ENCODE measurements around the gene BLTP3B. TPM values are rescaled to one million over a fixed set of nuclear protein-coding genes. Genes with fewer than 3 reads are reported as not detected.

The BLTP3B gene
- total RNA-seq, 1 donor: 55.7 TPM

DNA sequence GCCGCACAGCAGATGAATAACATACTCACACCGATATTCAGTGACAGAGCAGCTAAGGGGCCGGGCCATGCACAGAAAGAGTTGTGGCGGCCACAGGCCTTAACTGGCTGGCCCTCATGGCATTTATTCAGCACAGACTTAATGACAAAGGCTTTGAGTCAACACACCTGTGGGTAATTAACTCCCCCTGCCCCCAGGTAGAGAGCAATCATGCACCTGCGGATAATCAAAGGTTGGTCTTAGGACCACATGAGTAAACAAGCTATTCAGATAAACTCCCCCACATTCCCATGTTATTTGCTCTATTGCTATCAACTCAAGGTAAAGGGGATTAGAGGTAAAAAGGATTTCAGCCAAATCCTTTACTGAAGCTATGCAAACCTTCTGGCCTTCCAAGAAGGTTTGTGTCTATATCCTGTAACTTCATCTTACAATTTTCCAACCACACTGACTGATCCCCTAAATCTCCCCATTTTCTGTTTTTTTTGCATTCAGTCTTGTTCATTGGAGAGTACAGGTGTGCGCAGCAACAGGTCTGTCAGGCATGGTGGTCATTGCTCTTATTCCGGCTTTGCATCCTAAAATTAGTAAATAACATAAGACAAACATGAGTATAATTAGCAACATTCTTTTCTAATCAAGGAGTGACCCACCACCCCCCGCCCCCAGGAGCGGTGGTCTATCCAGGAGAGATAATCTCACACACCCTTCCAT lies 16.9 kb upstream of the BLTP3B start:
- no peaks in the 10 kb centered on the region for H3K9me3 ChIP-seq (ENCODE audit: low read depth, low read length)
- H3K36me3 ChIP-seq (ENCODE audit: insufficient read depth, low read length): no peaks in the 10 kb centered on the region
- H3K79me2 ChIP-seq (ENCODE audit: insufficient read depth, low read length): no peaks in the 10 kb centered on the region
- DNase-seq (ENCODE audit: insufficient read length, low spot score, missing footprints): no peak
- no peak overlapping the region for H3K4me3 ChIP-seq (ENCODE audit: insufficient read depth, low read length)
- H2AFZ ChIP-seq (ENCODE audit: low read length): no peak overlapping the region
- peaks cover 2% of the 10 kb centered on the region for H4K20me1 ChIP-seq (ENCODE audit: insufficient read depth, low read length)
- no peak overlapping the region for H3K27ac ChIP-seq (ENCODE audit: low read depth, low read length)
- H3K4me2 ChIP-seq (ENCODE audit: insufficient read depth, low read length): no peak overlapping the region
- H3K4me1 ChIP-seq (ENCODE audit: insufficient read depth, low read length): no peaks in the 10 kb centered on the region
- no peaks in the 10 kb centered on the region for H3K27me3 ChIP-seq (ENCODE audit: insufficient read depth, low read length)
- TF ChIP-seq, protein P1, sequence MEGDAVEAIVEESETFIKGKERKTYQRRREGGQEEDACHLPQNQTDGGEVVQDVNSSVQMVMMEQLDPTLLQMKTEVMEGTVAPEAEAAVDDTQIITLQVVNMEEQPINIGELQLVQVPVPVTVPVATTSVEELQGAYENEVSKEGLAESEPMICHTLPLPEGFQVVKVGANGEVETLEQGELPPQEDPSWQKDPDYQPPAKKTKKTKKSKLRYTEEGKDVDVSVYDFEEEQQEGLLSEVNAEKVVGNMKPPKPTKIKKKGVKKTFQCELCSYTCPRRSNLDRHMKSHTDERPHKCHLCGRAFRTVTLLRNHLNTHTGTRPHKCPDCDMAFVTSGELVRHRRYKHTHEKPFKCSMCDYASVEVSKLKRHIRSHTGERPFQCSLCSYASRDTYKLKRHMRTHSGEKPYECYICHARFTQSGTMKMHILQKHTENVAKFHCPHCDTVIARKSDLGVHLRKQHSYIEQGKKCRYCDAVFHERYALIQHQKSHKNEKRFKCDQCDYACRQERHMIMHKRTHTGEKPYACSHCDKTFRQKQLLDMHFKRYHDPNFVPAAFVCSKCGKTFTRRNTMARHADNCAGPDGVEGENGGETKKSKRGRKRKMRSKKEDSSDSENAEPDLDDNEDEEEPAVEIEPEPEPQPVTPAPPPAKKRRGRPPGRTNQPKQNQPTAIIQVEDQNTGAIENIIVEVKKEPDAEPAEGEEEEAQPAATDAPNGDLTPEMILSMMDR (IDR thresholded peaks at IDR 0.05; ENCODE audit: extremely low read depth, low read depth, low read length): no peak

- TF ChIP-seq, protein P1 (IDR thresholded peaks at IDR 0.05; ENCODE audit: extremely low read depth, low read depth, low read length): no peak
Observed at GRCh38 chr12:100158535-100158934, 15.9 kb upstream of the BLTP3B start.

DNA sequence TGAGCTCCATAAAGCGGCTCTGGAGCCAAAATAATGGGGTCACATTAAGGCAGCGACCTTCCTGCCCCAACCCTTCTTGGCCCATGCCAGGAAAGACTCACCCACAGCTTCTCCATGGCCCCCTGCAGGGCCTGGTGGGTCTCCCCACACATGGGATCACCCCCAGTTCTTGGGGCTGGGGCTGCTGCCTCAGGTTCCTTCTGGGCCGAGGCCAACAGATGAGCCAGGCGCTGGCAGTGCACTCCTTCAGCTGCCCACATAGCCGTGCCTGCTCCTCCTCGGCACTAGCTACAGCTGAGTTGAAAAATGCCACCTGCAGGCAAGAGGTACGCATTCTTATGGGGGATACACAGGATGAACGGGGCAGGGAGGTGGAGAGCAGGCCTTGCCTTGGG lies 14.8 kb upstream of the BLTP3B start:
- no peak for DNase-seq (ENCODE audit: insufficient read length, low spot score, missing footprints)
- Histone ChIP-seq H3K36me3 (ENCODE audit: insufficient read depth, low read length) (no peaks in the 10 kb centered on the region), H3K9me3 (ENCODE audit: low read depth, low read length) (no peaks in the 10 kb centered on the region), H3K79me2 (ENCODE audit: insufficient read depth, low read length) (no peaks in the 10 kb centered on the region), H3K27ac (ENCODE audit: low read depth, low read length) (no peak overlapping the region), H3K27me3 (ENCODE audit: insufficient read depth, low read length) (no peaks in the 10 kb centered on the region), H2AFZ (ENCODE audit: low read length) (no peak overlapping the region), H3K4me2 (ENCODE audit: insufficient read depth, low read length) (no peak overlapping the region), H3K4me1 (ENCODE audit: insufficient read depth, low read length) (no peaks in the 10 kb centered on the region), H3K4me3 (ENCODE audit: insufficient read depth, low read length) (no peak overlapping the region), H4K20me1 (ENCODE audit: insufficient read depth, low read length) (no peaks in the 10 kb centered on the region)
- TF ChIP-seq, protein P1 (IDR thresholded peaks at IDR 0.05; ENCODE audit: extremely low read depth, low read depth, low read length): no peak

More at GRCh38 chr12:100158535-100158934, 15.9 kb upstream of the BLTP3B start:
- Histone ChIP-seq H3K4me1 (ENCODE audit: insufficient read depth, low read length) (no peaks in the 10 kb centered on the region), H4K20me1 (ENCODE audit: insufficient read depth, low read length) (no peaks in the 10 kb centered on the region), H3K27me3 (ENCODE audit: insufficient read depth, low read length) (no peaks in the 10 kb centered on the region), H3K27ac (ENCODE audit: low read depth, low read length) (no peak overlapping the region), H3K4me3 (ENCODE audit: insufficient read depth, low read length) (no peak overlapping the region), H3K9me3 (ENCODE audit: low read depth, low read length) (no peaks in the 10 kb centered on the region), H2AFZ (ENCODE audit: low read length) (no peak overlapping the region), H3K4me2 (ENCODE audit: insufficient read depth, low read length) (no peak overlapping the region), H3K36me3 (ENCODE audit: insufficient read depth, low read length) (no peaks in the 10 kb centered on the region), H3K79me2 (ENCODE audit: insufficient read depth, low read length) (no peaks in the 10 kb centered on the region)
- no peak for DNase-seq (ENCODE audit: insufficient read length, low spot score, missing footprints)

DNA sequence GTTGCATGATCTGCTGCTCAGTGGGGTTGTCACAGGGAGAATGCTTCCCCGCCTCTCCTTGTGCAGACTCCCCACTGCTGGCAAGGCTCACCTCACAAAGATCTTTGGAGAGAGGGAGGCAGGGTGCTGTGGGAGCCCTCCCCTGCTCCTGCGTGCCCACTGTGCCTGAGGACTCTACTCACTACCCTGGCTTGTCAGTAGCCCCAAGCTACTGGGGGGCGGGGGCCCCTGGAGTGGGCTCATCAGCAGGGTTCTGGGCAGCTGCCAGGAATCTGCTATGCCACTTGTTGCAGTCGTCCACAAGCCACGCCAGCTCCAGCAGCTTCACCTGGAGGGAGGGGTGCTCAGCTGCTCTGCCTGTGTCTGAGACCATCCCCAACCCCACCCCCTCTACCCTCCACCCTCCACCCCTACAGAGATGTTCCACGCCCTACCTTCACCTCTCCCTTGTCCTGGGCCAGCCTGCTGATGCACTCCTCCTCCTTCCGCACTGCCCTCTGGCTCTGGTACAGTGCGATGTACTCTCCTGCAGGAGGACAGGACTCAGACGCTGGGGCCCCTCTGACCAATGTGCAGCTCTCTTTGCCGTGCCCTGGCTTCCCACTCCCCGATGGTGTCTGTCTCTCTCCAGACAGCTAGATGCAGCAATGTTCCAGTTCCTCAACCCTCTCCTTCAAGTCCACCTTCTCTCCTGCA lies 14.2 kb upstream of the BLTP3B start:
- Histone ChIP-seq H3K36me3 (ENCODE audit: insufficient read depth, low read length) (no peaks in the 10 kb centered on the region), H3K4me3 (ENCODE audit: insufficient read depth, low read length) (no peak overlapping the region), H4K20me1 (ENCODE audit: insufficient read depth, low read length) (no peaks in the 10 kb centered on the region), H3K4me1 (ENCODE audit: insufficient read depth, low read length) (no peaks in the 10 kb centered on the region), H3K9me3 (ENCODE audit: low read depth, low read length) (no peaks in the 10 kb centered on the region), H2AFZ (ENCODE audit: low read length) (no peak overlapping the region), H3K27ac (ENCODE audit: low read depth, low read length) (no peak overlapping the region), H3K27me3 (ENCODE audit: insufficient read depth, low read length) (no peaks in the 10 kb centered on the region), H3K4me2 (ENCODE audit: insufficient read depth, low read length) (no peak overlapping the region), H3K79me2 (ENCODE audit: insufficient read depth, low read length) (no peaks in the 10 kb centered on the region)
- DNase-seq (ENCODE audit: insufficient read length, low spot score, missing footprints): no peak
- TF ChIP-seq, protein P1 (IDR thresholded peaks at IDR 0.05; ENCODE audit: extremely low read depth, low read depth, low read length): no peak
